ENCODE measurements around the gene SH3BGR.
"Not testable (repeated sequence)": the region's sequence is repeated elsewhere in the genome, so short reads cannot be mapped to it uniquely, and the experiment has no call there.

SH3BGR gene

DNA sequence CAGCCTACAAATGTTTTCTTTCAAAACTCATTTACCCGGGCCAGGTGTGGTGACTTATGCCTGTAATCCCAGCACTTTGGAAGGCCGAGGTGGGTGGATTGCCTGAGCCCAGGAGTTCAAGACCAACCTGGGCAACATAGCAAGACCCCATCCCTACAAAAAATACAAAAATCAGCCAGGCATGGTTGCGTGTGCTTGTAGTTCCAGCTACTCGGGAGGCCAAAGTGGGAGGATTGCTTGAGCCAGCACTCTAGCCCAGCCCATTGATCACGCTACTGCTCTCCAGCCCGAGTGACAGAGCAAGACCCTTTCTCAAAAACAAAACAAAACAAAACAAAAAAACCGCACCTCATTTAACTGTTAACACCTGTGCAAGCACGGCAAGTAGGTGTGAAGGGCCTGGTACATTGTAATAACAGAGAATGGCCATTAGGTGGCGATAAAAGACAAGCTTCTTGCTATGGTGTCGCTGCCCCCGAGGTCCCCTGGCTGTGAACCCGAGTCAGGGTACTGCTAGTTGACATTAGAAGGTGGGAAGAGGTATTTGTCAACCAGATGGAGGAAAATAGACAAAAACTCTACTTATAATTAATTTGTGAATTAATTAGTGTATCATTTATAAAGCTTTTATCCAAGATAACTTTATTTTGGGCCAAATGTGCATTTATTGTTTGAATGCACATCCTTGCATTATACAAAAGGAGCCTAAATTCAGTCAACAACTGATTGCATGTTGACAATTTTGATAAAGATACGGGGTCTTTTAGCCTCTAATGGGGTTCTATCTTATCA lies 66.5 kb downstream of the SH3BGR start:
- peak; percentile 50 for DNase-seq

DNA sequence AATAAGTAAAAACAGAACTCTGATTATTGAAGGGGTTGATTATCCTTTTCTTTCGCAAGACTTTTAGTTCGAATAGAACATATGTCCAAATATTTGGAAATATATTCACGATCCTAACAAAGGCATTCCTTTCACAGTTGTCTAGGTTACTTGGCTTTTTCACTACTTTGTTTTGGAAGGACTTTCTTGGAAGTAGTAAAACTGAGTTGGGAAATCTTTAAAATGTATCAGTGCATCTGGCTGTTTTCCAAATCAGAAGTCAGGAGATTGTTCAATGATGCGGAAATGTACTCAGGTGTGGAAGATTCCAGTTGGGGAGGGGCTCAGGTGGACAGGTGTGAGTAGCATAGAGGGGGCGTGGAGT lies 67.1 kb downstream of the SH3BGR start:
- no peak for DNase-seq

DNA sequence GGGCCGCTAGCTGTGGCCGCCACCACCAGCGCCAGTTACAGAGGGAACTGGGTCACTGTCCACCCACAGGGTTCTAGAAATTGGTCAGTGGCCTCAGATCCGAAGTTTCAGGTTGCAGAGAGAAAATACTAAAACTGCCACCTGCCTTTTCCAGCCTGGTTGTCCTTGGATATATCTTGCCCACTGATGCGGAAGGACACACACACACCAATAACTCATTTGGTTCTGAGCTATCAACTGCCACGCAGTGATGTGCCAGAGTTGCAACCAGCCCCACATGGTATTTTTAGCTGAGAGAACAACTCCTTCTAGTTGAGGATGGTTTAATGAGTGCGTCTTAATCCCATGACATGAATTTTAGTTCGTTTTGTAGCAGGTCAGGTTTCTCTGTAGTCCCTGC lies 68.1 kb downstream of the SH3BGR start:
- no peak for DNase-seq

DNA sequence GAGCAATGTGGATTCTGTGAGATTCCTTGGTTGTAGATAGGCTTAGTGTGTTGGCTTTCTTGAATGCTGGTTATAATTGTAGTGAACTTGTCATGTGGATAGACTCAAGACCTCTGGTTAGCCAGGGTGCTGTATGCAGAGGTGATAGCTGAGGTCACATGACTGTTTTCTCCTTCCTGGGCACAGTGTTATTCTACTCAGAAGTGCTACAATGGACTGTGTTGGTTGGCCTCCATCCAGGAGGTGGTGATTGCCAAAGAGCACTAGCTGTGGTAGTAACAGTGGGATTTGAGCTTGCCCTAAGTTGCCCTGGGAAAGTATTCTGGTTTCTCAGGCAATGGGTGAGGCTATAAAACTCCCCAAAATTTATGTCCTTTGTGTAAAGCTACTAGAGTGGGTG lies 71.6 kb downstream of the SH3BGR start:
- DNase-seq: no peak

DNA sequence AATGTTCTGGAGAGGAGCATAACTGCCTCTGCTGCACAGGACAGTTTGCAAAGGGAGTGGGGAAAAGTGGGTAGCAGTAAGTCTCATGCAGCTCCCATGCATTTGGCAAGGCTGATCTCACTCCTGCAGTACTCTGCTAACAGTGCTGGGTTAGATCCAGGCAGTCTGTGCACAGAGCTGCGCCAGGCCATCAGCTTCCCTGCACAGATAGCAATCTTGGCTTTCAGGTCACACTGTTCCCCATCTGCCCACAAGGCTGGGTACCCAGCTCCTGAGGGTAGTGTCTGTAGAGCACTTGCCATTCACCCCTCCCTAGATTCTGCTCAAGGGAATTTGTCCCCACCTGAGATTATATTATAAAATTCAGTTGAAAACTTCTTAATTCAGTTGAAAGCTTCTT lies 72.1 kb downstream of the SH3BGR start:
- no peak for DNase-seq

DNA sequence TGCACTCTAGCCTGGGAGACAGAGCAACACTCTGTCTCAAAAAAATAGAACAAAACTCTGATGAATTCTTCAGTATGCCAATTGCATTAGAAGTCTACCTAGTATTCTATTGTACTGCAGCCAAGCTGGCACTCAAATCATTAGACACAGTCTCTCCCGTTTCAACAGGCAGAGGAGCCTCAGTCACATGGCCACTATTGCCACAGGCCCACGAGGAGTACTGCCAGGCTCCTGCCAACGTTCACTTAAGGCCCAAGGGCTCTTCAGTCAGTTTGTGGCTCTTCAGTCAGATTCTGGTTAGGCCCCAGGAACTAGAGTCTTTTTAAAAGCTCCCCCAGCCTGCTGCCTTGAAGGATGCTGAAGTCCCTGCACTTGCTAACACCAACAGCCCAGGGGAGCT lies 73.4 kb downstream of the SH3BGR start:
- no peak for DNase-seq

DNA sequence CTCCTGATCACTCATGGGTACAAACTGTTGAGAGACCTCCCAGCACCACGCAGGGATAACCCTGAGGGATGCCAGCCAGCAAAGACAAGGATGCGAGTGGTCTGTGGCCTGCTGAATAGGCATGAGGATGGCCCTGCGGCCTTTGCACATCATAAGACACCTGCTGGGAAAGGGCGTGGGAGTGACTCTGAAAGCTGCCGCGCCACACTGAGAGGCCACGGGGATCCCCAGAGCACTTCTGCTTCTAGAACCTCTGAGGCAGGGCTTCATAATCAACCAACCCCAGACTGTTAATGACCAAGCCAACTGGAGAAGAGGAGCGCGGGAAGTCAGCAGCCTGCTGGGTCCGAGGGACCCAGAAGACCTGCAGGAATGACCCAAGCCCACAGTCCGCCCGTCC lies 73.8 kb downstream of the SH3BGR start:
- no peak for DNase-seq

DNA sequence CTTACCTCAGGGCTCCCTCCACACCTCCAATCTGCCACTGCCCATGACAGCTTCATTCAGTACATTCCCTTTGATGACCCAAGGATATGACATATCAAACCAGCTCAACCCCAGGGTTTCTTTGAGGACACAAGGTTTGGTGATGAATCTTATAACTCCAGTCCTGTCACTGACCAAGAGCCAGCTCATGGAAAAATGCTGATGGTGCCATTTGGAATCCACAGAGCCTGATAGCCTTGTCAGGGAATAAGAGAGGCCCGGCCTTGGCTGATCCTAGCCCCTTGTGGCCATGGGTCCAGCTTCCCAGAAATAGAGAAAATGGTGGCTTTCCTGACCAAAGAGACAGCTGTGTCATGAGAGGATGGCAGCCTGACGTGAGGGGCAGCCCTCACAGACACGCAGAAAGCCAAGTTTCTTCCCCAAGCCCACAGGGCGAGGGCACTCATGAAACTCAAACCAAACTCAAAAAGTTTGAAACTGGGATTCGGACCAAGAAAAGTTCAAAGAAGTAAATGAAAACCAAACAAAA lies 75.4 kb downstream of the SH3BGR start:
- DNase-seq: no peak

DNA sequence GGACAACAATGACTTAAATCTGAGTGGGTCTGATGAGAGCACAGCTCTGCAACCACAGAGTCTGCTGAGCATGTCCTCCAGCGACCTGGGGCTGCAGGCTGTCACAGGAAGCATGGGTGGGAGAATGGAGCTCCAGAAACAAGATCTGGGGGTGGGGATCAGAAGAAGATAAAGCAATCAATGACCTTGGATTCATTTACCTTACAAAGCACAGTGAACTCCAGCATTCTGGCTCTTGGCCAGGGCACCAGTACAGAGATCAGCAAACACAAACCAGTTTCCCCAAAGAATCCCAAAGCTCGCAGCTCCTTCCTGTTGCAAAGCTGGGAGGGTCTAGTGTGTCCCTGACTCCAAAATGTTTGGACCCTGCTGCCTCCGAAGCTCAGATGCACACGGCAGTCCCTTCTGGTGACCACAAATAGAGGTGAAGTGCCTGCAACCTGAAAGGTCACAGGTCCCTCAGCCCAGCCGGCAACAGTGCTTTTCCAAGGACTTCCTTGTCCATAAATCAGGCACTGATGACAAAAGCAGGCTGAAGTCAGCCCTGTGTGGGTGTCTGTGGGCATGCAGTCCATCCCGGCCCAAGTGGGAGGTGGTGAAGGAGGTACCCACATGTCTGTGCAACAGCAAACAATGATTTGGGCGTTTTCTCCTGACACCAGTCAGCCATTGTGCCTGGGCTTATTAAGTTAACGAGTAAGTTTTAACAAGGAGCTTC lies 76.1 kb downstream of the SH3BGR start:
- DNase-seq: no peak

DNA sequence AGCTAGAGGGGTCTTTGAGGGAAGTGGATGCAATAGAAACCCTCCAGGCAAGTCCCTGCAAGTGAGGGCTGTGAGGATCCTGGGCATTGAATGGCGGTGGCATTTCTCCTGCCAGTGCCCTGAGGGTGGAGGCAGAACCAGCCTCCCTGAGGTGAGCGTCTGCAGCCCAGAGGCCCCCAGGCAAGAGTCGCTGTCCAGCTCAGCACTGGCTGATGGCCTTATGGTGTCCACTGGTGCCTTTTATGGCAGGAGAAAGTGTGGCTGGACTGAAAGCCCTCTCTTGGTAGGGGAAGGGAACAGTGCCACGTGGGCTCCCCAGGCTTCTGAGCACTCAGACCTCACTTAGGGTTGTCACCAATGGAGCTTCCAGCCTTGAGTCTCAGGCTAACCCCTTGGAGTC lies 77.3 kb downstream of the SH3BGR start:
- peak; percentile 6 for DNase-seq

DNA sequence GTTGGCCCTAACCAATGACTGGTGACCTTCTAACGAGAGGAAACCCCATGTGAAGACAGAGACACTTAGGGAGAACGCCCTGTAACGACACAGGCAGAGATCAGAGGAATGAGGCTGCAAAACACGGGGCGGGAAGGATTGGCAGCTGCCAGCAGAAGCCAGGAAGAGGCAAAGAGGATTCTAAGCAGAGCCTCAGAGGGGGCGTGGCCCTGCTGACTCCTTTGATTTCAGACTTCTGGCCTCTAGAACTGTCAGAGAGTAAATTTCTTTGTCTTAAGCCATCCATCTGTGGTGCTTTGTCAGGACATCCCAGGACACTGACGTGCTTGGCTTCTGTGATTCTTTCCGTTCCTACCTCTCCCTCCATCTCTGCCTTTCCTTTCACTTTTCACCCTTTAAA lies 79.3 kb downstream of the SH3BGR start:
- DNase-seq: no peak

DNA sequence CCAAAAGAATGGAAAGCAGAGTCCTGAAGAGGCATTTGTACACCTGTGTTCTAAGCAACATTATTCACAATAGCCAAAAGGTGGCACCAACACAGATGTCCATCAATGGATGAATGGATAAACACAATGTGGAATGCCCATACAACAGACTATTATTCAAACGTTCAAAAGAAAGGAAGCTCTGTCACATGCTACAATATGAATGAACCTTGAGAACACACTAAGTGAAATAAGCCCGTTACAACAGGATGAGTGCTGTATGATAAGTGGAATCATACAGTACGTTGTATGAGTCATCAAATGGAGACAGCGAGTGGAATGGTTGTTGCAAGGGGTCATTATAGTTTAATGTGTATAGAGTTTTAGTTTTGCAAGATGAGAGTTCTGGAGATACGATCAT lies 80.1 kb downstream of the SH3BGR start:
- DNase-seq: no peak

DNA sequence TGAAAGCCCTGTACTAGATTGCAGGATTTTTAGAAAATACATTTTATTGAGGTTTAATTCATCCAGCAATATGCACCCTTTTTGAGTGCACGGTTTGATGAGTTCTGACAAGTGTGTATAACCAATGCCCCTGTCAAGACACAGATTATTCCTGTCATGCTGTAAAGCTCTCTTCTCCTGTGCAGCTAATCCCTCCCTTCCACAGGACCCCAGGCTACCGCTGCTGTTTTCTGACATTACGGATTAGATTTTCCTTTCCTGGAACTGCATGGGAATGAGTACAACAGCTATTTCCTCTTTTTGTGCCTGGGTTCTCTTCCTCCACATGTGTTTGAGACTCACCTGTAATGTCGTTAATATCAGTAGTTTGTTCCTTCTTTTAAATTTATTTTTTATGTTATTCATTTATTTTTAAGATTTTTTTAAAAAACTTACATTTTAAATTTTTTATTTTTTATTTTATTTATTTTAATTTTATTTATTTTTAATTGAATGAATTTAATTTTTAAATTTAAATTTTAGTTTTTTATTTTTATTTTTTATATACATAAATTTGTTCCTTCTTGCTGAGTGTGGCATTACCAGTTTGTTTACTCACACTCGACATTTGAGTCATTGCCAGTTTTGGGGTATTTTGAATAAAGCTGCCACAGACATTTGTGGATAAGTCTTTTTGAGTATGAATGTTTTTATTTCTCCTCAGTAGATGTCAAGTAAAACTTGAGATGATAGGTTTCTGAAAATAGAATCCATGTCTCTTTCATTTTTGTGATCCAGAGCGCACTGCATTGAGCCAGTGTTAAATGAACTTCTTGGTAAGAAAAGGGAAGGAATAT lies 82.0 kb downstream of the SH3BGR start:
- no peak for DNase-seq

DNA sequence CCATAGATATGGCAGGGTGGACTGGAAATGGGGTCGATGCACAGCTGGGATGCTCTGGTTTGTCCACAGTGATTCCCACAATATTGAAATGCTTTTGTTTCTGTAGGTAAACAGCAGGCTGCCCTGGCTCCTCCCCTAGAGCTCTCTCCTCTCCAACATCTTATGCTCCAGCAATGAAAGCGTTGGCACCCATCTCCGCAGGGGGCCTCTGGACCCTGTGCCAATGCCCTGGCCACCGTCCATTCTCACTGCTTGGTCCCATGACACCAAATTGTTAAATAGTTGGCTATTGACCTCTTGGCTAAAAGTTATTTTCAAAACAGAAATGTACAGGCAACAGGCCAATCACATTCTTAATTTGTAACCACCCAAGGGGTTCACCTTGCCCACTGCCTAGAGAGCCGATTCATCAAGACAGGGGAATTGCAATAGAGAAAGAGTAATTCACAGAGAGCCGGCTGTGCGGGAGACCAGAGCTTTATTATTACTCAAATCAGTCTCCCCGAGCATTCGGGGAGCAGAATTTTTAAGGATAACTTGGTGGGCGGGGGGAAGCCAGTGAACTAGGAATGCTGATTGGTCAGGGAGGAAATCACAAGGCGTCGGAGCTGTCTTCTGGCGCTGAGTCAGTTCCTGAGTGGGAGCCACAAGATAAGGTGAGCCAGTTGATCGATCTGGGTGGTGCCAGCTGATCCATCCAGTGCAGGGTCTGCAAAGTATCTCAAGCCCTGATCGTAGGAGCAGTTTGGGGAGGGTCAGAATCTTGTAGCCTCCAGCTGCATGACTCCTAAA lies 84.1 kb downstream of the SH3BGR start:
- no peak for DNase-seq

DNA sequence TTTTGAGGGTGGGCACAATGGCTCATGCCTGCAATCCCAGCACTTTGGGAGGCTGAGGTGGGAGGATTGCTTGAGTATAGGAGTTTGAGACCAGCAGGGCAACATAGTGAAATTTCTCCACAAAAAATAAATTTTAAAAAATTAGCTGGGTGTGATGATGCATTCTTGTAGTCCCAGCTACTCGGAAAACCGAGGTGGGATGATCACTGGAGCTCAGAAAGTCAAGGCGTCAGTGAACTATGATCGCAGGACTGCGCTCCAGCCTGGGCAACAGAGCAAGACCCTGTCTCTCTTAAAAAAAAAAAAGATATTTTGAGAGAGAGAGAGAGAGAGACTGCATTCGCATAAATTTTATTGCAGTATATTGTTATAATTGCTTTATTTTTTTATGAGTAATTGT lies 85.1 kb downstream of the SH3BGR start:
- DNase-seq: no peak

DNA sequence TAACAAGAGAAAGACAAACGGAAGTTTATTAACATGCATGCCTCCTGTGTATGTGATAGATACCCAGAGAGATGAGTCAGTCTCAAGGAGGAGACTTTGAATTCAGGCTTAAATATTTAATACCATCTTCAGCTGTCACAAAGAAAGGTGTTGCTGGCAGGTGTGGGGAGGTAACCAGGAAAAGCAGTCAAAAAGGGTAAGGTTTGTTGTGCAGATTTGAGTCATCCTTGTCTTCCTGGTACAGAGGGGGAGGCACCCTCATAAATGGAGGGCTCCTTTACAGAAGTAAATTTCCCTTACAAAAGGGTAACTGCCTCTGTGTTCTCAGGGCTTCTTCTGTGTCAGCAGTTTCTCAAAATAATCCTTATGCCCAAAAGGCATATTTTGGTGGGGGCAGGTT lies 85.8 kb downstream of the SH3BGR start:
- no peak for DNase-seq

DNA sequence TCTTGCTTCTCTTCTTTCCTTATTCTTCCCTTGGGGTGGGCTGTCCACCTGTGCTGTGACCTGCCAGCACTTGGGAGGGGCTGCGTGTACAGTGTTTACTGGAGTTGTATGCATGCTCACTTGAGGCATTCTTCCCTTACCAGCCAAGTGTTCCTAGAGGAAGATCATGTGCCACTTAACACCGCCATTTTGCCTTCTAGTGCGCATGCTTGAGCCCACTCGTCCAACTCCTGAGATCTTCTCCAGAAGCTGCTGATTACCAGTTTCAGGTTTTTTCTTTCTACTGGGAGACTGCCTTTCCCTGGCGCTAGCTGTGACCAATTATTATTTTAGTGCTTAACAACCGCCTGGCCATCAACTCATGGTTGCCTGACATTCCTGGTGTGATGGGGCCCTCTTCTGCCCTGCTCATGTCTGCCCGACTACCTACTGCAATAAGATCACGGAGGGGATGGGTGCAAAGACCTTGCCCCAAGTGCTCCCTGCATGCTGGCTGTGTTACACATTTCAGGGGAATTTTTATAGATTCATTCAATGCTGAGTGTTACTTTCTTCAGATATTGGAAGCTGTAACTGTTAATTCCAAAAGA lies 86.8 kb downstream of the SH3BGR start:
- no peak for DNase-seq

DNA sequence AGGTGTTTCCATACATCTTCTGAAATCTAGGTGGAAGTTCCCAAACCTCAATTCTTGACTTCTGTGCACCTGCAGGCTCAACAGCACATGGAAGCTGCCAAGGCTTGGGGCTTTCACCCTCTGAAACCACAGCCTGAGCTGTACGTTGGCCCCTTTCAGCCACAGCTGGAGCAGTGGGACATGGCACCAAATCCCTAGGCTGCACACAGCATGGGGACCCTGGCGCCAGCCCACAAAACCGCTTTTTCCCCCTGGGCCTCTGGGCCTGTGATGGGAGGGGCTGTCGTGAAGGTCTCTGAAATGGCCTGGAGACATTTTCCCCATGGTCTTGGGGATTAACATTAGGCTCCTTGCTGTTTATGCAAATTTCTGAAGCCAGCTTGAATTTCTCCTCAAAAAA lies 88.6 kb downstream of the SH3BGR start:
- not testable (repeated sequence) for DNase-seq

DNA sequence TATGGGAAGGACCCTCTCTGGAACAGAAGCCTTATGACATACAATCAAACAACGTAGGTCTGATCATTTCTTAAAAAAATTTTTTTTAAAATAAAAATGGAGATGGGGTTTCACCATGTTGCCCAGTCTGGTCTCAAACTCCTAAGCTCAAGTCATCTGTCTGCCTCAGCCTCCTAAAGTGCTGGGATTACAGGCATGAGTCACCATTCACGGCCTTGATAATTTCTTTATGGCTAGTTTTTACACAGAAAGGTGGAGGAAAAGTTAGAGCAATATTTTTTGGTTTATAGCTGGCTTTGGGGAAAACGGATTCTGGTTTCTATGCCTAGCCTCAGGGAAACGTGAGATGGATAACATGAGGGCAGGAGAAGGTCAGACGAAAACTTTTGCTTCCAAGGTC lies 91.0 kb downstream of the SH3BGR start:
- no peak for DNase-seq

DNA sequence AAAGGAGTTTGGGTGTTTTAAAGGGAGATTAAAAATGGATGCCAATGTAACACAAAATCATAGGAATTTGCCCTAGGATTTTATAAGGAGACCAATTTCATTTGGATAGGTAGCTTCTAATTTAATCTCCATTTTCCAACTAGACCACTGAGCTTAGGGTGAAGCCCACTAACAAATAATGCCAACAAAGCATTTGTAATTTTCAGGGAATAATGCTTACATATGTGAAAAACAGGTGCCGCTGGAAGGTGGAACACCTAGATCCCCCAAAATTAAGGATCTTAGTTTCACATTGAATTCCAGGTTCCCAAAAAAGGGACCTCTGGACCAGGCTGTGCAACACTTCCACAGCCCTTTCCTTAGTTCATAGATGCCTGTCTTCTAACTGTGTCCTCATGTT lies 94.8 kb downstream of the SH3BGR start:
- DNase-seq: no peak

DNA sequence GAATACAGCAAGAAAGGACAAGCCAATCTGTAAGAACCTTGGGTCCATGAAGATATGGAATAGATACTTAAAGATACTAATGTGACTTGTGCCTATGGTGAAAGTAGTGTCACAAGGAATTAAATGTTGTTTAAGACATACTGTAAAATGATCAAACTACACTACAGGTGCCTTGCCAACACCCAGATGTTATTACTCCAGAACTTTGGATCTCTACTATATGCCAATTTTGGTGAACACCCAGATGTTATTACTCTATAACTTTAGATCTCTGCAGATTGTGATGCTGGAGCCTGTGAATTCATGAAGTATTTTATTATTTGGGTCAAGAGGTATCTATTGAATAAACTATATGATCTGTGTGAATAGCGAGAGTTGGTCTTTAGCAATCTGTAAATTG lies 101.1 kb downstream of the SH3BGR start:
- DNase-seq: no peak

DNA sequence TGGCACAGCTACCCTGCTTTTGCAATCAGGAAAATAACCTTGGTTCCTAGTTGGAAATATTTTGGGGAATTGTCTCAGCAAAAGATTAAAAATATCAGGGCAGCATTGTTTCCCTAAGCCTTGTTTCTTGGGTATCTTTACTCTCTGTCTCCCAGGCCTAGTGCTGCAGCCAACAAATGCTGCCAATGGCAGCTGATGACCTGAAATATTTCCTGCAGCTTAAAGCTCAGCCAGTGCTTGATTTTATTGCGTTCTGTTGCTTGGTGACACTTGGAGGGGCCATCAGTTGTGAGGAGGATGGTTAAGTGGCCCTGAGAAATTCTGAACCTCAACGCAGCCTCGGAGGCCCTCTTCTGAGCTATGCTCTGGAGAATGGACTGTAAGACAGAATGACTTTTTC lies 101.6 kb downstream of the SH3BGR start:
- DNase-seq: no peak
